IPS-20b (cell line): ENCODE measurements around the gene CSMD2.

Experiments
- H3K27ac ChIP-seq: one replicate; pipeline ENCODE4 v1.5.1; 2013; ENCODE audit warnings: low read length
- H3K27me3 ChIP-seq: 2 replicates; pipeline ENCODE4 v1.6.1; 2013; ENCODE audit warnings: mild to moderate bottlenecking, low read length, inconsistent platforms; ENCODE audit not compliant: insufficient read depth
- H3K36me3 ChIP-seq: 2 replicates; pipeline ENCODE4 v1.6.1; 2013; ENCODE audit warnings: low read depth, mild to moderate bottlenecking, inconsistent platforms, low read length, moderate library complexity; ENCODE audit not compliant: insufficient read depth
- H3K4me1 ChIP-seq: 2 replicates; pipeline ENCODE4 v1.6.1; 2013; ENCODE audit warnings: mild to moderate bottlenecking, control low read depth, inconsistent platforms, low read length, moderate library complexity; ENCODE audit not compliant: insufficient read depth
- H3K4me3 ChIP-seq: 2 replicates; pipeline ENCODE4 v1.5.1; 2013; ENCODE audit warnings: mild to moderate bottlenecking, low read length, inconsistent platforms
- H3K9ac ChIP-seq: 2 replicates; pipeline ENCODE4 v1.6.1; 2013; ENCODE audit warnings: low read depth, mild to moderate bottlenecking, inconsistent platforms, low read length, moderate library complexity
- H3K9me3 ChIP-seq: 2 replicates; pipeline ENCODE4 v1.6.1; 2013; ENCODE audit warnings: mild to moderate bottlenecking, low read depth, low read length, inconsistent platforms; ENCODE audit not compliant: insufficient read depth

The CSMD2 gene

DNA sequence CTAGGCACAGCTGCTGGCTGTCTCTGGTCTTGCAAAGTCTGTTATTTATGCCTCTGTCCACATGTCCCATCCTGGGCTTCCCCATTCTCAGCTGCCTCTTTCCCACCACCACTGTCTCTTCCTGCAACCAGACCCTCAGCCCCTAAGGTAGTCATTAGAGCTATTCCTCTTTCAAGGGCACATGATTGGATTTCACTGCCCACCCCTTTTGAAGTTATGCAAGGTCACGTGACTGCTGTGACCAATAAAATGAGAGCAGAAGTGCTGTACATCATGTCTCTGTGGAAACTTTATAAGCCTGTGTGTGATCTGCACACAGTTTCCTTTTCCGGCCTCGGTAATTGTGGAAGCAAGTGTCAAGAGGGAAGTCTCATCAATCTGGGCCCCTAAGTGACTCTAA, 437.7 kb downstream of the CSMD2 start:
- Histone ChIP-seq H3K27me3 (no peaks in the 10 kb centered on the region), H3K9ac (no peak overlapping the region), H3K9me3 (no peaks in the 10 kb centered on the region), H3K4me1 (no peaks in the 10 kb centered on the region), H3K27ac (no peak overlapping the region), H3K4me3 (no peak overlapping the region), H3K36me3 (peaks cover 16% of the 10 kb centered on the region; the same call in 1 of the 2 replicates)

DNA sequence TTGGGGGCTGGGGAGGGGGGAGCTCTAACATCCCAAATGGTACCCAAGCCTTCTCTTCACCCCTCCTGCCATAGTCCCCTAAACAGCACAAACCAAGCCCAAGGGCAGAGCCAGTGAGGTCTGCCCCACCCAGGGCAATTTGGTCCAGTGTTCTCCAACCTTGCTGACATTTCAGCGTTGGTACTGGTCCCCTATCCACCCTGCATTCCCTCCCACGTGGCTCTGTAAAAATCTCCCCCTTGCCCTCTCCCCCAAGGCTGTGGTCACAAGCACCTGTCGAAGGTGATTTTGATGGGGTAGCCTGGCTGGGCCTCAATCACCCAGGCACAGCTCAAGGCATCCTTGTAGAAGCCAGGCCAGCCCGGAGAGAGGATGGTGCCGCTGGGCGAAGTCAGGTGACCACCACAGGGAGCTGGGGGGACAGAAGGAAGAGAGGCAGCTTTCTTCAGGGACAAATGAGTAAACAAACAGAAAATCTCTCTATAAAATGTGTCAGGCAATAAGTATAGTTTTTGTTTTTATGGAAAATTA, 438.7 kb downstream of the CSMD2 start:
- Histone ChIP-seq H3K4me3 (no peak overlapping the region), H3K36me3 (peaks cover 17% of the 10 kb centered on the region; the same call in 1 of the 2 replicates), H3K9me3 (no peaks in the 10 kb centered on the region), H3K27me3 (no peaks in the 10 kb centered on the region), H3K27ac (no peak overlapping the region), H3K4me1 (no peaks in the 10 kb centered on the region), H3K9ac (no peak overlapping the region)

DNA sequence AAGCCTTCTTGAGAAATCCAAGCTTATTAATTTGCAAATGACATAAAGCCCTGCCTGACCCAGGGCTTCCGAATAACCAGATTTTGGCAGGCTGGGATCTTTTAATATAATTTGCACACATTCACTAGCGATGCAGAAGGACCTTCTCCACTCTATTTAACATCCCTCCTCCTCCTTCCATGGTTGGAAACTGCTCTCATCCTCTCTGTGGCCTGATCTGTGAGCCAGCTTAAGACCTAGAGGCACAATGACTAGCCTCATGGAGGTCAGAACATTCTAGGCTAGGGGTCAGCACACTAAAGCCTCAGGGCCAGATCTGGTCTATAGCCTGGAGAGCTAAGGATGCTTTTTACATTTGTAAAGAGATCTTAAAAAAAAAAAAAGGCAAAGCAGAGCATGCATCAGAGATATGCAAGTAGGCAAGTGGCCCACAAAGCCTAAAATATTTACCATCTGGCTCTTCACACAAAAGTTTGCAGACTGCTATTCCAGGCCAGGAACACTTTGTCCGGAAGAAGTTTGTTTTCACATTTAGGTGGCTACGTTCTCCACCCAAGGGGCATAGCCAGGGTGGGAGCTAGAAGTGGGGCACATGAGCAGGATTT, 439.4 kb downstream of the CSMD2 start:
- H3K4me1 ChIP-seq = no peaks in the 10 kb centered on the region
- peaks cover 21% of the 10 kb centered on the region; the same call in 1 of the 2 replicates for H3K36me3 ChIP-seq
- H3K4me3 ChIP-seq = no peak overlapping the region
- H3K27ac ChIP-seq = no peak overlapping the region
- H3K9me3 ChIP-seq = no peaks in the 10 kb centered on the region
- no peak overlapping the region for H3K9ac ChIP-seq
- no peaks in the 10 kb centered on the region for H3K27me3 ChIP-seq

DNA sequence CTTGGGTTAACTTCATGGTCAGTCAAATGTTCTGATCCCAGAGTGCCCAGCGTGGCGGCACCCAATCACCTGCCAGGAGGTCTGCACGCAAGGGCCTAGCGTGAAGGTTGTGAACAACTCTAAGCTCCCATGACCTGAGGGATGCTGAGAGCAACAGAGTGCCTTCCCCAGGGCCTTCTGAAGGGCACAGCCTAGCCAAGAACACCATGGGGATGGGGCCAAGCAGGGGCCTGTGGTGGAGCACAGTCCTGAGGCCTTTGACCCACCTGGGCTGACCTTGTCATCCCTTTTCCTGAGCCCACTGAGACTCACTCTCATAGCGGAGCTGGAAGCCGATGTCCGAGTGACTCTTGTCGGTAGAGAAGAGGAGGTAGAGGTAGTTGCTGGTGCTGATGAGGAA, 440.0 kb downstream of the CSMD2 start:
- Histone ChIP-seq H3K4me3 (no peak overlapping the region), H3K9ac (no peak overlapping the region), H3K9me3 (no peaks in the 10 kb centered on the region), H3K27ac (no peak overlapping the region), H3K27me3 (no peaks in the 10 kb centered on the region), H3K36me3 (peaks cover 21% of the 10 kb centered on the region; the same call in 1 of the 2 replicates), H3K4me1 (no peaks in the 10 kb centered on the region)

DNA sequence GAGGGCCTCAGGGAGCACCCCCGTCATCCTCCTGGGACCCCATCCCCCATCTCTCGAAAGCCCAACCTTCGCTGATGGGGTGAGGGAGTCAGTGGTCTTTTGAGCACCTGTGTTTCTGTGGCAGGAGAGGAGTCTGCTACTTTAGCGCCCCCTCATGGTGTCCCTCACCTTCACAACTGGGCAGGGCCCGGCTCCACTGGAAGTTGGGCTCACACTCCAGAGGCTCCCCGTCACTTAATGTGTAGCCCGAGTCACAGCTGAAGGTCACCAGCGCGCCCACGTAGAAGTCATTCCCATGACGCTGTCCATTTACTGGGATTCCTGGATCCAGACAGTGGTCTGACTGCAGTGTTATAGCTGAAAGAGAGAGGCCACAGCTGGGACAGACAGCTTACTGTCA, 440.7 kb downstream of the CSMD2 start:
- H3K36me3 ChIP-seq = peaks cover 21% of the 10 kb centered on the region; the same call in 1 of the 2 replicates
- no peaks in the 10 kb centered on the region for H3K4me1 ChIP-seq
- H3K4me3 ChIP-seq = no peak overlapping the region
- no peak overlapping the region for H3K27ac ChIP-seq
- H3K9ac ChIP-seq = no peak overlapping the region
- H3K27me3 ChIP-seq = no peaks in the 10 kb centered on the region
- H3K9me3 ChIP-seq = no peaks in the 10 kb centered on the region

DNA sequence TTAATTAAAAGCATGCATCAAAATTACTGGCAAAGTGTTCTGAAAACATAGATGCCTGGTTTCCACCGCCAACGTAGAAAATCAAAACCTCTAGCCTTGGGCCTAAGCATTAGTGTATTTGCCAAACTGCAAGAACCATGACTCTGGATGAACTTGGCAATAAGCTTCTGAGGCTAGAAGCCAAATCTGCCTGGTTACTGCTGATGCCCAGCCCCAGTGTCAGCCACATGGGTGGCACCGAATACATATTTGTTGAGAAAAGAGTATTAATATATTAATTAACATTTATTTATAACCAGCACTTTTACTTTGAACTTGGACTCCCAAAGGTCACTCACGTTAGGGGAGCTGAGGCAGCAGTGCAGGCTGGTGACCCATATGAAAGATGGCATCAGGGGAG, 441.8 kb downstream of the CSMD2 start:
- H3K4me3 ChIP-seq = no peak overlapping the region
- H3K9ac ChIP-seq = no peak overlapping the region
- no peaks in the 10 kb centered on the region for H3K27me3 ChIP-seq
- H3K9me3 ChIP-seq = no peaks in the 10 kb centered on the region
- peaks cover 21% of the 10 kb centered on the region; the same call in 1 of the 2 replicates for H3K36me3 ChIP-seq
- no peaks in the 10 kb centered on the region for H3K4me1 ChIP-seq
- no peak overlapping the region for H3K27ac ChIP-seq

DNA sequence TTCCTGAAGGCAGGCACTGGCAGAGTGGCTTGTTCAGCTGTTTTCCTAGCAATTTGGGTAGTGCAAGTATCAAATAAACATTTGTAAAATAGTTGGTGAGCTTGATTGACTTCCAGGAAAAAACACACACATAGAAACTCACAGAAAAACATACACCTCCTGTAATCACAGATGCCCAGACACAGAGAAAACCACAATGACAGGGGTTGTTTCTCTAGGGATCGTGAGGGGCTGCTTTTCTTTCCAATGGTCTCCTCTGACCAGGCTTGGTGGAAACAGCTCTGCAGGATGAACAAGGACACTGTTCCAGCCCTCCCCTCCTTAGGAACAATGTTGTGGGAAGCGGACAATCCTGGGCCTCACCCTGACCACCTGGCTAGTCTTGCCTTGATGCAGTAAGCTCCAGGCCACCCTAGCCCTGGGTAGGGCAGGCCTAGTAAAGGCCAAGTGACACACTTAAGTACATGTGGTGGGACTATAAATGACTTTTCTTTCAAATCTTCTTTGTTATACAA, 443.7 kb downstream of the CSMD2 start:
- Histone ChIP-seq H3K9ac (no peak overlapping the region), H3K4me3 (no peak overlapping the region), H3K9me3 (no peaks in the 10 kb centered on the region), H3K36me3 (peaks cover 23% of the 10 kb centered on the region; the same call in 1 of the 2 replicates), H3K27ac (no peak overlapping the region), H3K4me1 (no peaks in the 10 kb centered on the region), H3K27me3 (no peaks in the 10 kb centered on the region)

DNA sequence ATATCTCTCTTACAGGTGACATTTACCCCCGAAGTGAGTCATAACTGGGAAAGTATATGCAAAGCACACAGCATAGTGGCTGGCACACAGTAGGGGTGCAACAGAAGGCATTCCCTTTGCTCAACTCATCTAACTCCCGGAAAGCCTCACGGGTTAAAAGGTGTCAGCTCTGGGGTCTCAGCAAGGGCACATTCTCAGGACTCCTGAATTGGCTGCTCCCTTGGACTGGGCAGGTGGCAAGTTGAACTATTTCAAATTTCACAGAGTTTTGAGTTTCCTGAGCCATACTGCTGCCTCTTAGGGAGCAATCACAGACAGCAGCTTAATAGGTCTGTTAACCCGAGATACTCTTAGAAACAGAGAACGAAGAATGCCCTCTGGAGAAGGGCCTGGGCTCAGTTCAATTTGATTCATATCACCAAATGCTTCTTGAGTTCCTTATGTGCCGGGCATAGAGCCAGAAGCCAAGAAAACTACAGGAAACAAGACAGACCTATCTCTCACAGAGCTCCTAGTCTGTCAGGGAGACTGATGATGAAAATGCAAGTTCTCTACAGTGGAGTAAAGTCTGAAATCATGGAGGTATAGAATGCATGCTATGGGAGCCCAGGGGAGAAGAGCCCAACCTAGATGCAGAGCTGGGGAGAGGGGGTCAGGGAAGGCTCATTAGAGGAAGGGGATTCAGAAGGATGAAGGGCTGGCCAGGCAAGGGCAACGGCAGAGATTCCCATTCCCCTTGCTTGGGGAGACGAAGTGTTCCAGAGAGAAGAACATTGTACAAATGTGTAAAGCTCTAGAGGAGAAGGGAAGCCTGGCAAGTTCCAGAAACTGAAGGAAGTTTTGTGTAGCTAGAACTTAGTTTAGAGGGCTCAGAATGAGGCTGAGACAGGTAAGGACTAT, 445.0 kb downstream of the CSMD2 start:
- Histone ChIP-seq H3K9me3 (no peaks in the 10 kb centered on the region), H3K36me3 (peaks cover 36% of the 10 kb centered on the region; the same call in 1 of the 2 replicates), H3K4me3 (no peak overlapping the region), H3K27me3 (no peaks in the 10 kb centered on the region), H3K4me1 (no peaks in the 10 kb centered on the region), H3K9ac (no peak overlapping the region), H3K27ac (no peak overlapping the region)

DNA sequence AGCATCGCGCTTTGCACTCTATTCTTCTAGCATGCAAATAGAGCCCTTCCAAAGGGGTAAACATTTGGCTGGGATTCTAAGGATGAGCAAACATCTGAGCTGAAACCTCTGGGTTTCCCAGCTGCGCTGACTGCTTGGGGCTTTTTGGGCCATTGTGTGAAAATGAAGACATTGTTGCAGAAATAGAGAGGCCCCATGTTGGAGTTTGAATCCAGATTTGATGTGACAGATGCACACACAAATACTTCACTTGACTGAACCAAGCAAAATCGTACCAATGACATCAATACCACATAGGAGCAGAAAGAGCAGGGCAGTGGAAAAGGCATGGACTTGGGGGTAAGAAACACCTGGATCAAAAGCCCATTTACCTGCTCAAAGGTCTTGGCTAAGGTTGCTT, 445.7 kb downstream of the CSMD2 start:
- H3K9me3 ChIP-seq = no peaks in the 10 kb centered on the region
- no peak overlapping the region for H3K9ac ChIP-seq

DNA sequence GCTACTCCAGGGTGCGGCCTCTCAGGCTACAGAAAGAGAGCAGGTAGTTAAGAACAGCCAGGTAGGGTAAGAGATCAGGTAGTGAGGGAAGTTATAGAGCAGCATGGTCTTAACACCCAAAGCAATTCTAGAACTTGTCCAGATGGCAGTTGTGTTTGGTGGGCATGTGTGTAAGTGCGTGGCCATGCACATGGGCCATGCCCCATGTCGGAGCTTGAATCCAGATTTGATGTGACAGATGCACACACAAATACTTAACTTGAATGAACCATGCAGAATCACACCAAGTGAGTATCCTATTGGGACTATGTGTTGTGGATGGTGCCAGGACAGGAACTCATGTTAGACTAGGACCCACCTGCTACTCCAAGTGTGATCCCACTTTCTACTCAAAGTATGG, 446.8 kb downstream of the CSMD2 start:
- no peaks in the 10 kb centered on the region for H3K9me3 ChIP-seq
- H3K4me3 ChIP-seq = no peak overlapping the region
- H3K27ac ChIP-seq = no peak overlapping the region
- H3K27me3 ChIP-seq = no peaks in the 10 kb centered on the region
- H3K9ac ChIP-seq = no peak overlapping the region
- H3K4me1 ChIP-seq = no peaks in the 10 kb centered on the region
- H3K36me3 ChIP-seq = peaks cover 33% of the 10 kb centered on the region; the same call in 1 of the 2 replicates

More for the DNA sequence above, 445.7 kb downstream of the CSMD2 start:
- H3K27me3 ChIP-seq = no peaks in the 10 kb centered on the region
- no peak overlapping the region for H3K27ac ChIP-seq
- no peaks in the 10 kb centered on the region for H3K4me1 ChIP-seq
- H3K36me3 ChIP-seq = peaks cover 31% of the 10 kb centered on the region; the same call in 1 of the 2 replicates
- H3K4me3 ChIP-seq = no peak overlapping the region

DNA sequence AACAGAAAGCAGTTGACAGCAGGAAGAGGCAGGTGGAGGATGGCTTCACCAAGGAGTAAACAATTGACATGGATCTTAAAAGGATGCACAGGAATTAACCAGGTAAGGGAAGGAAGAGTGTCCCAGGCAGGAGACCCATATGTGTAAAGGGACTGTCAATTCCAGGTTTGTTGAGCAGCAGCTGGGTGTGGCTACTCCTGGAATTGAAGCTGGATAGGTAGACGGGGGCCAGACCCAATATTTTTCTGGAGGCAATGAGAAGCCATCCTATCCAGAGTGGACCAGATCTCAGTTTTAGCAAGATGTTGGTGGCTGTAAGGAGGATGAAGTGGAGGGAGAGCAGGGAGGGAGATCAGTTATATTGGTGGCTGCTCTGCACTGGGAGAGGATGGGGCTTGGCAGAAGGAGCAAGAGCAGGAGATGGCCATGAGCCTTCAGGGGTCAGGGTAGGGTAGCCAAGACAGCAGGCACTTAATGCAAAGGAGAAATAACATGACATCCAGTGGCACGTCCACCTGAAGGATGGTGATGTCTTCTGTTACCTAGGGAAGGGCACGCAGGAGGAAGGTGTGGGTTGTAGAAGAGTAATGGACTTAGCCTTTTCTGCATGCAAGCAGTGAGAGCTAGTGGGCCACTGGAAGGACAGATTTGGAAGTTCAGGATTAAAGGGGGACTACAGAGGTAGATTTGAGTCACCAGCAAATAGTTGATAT, 447.9 kb downstream of the CSMD2 start:
- H3K4me3 ChIP-seq = no peak overlapping the region

More for the DNA sequence above, 447.9 kb downstream of the CSMD2 start:
- peaks cover 4% of the 10 kb centered on the region; the same call in 1 of the 2 replicates for H3K4me1 ChIP-seq
- H3K36me3 ChIP-seq = peaks cover 40% of the 10 kb centered on the region; the same call in 1 of the 2 replicates
- H3K9ac ChIP-seq = no peak overlapping the region
- H3K27ac ChIP-seq = no peak overlapping the region
- H3K9me3 ChIP-seq = no peaks in the 10 kb centered on the region
- no peaks in the 10 kb centered on the region for H3K27me3 ChIP-seq
